Kidney (tissue), 14 donors: ENCODE data around the gene SLC5A6. TPM values are rescaled to one million over a fixed set of nuclear protein-coding genes. Genes with fewer than 3 reads are reported as not detected.
"Not testable (repeated sequence)": the region's sequence is repeated elsewhere in the genome, so short reads cannot be mapped to it uniquely, and the experiment has no call there.

Experiments
- DNase-seq, 5 donors: peaks; one replicate each; pipeline ENCODE4 v3.0.0-alpha.2; 2013 to 2020
- FAIRE-seq: peaks from 2 replicates; lab custom pipeline; 2012; peaks lifted over from hg19 to GRCh38; lab: Jason Lieb, UNC
- H3K27ac ChIP-seq, 2 donors: one replicate each; pipeline ENCODE4 v1.7.0; 2013; ENCODE audit warnings: low read depth in 2 of 2, low read length in 2 of 2, inconsistent platforms in 1 of 2
- H3K27me3 ChIP-seq: one replicate; pipeline ENCODE4 v1.7.1; 2013; ENCODE audit warnings: low read length, inconsistent platforms; ENCODE audit not compliant: control insufficient read depth, insufficient read depth
- H3K36me3 ChIP-seq, 3 donors: one replicate each; pipeline versions ENCODE4 v1.7.0 to v1.7.1; 2013; ENCODE audit warnings: low read length in 3 of 3, control low read depth in 1 of 3, inconsistent platforms in 1 of 3; ENCODE audit not compliant: insufficient read depth in 3 of 3, control insufficient read depth in 2 of 3
- H3K4me1 ChIP-seq, 3 donors: one replicate each; pipeline versions ENCODE4 v1.7.0 to v1.7.1; 2013; ENCODE audit warnings: low read length in 3 of 3, inconsistent platforms in 1 of 3, low read depth in 1 of 3; ENCODE audit not compliant: control insufficient read depth in 2 of 3, insufficient read depth in 2 of 3
- H3K4me3 ChIP-seq, 3 donors: one replicate each; pipeline versions ENCODE4 v1.7.0 to v1.8.1; 2013; ENCODE audit warnings: low read length in 3 of 3, control low read depth in 1 of 3, inconsistent platforms in 1 of 3
- H3K9ac ChIP-seq, 3 donors: one replicate each; pipeline versions ENCODE4 v1.7.0 to v1.7.1; 2013; ENCODE audit warnings: low read length in 3 of 3, control low read depth in 1 of 3, inconsistent platforms in 1 of 3
- H3K9me3 ChIP-seq, 3 donors: one replicate each; pipeline versions ENCODE4 v1.7.0 to v1.7.1; 2013; ENCODE audit warnings: low read length in 3 of 3, control low read depth in 1 of 3, inconsistent platforms in 1 of 3; ENCODE audit not compliant: control insufficient read depth in 2 of 3, insufficient read depth in 1 of 3
- intact Hi-C: fragments of 100-400 bp; cut with DNase I; formaldehyde crosslinking; loops from one replicate; pipeline ENCODE4 v1.11.1; 2022
- polyA plus RNA-seq: library from polyadenylated mRNA; stranded (reverse); fragments of 350-450 nt; fragmentation: Illumina TruSeq; extraction: RNeasy Lipid Tissue Mini Kit (QIAGEN cat#74804); gene quantifications from one replicate; pipeline ENCODE4 v1.2.3, GENCODE V29; 2014; ENCODE audit warnings: low read depth, low replicate concordance; ENCODE audit not compliant: insufficient read depth
- total RNA-seq: library from RNA; stranded (reverse); fragmentation: NEBNext Ultra II Directional; extraction: Animal tissue kit (Norgen Biotek cat#: 25700); gene quantifications from one replicate; pipeline ENCODE4 v1.2.1, GENCODE V29; 2021
- TF ChIP-seq, protein P1 (sequence below): IDR thresholded peaks from 3 replicates; pipeline ENCODE4 v1.5.1; 2012; ENCODE audit warnings: mild to moderate bottlenecking, moderate library complexity, borderline replicate concordance; ENCODE audit not compliant: insufficient read depth; ENCODE audit errors: extremely low read depth
- donor health status: control.
- donor health status: control.
- donor health status: control.
- donor health status: control.
- donor health status: control.
- donor health status: DM: yes; HTN: yes; CAD: no.
- donor health status: Normal renal cell carcinoma (clear cell type).

Gene SLC5A6
- total and polyA plus RNA-seq, 2 donors from 2014 or later = 10.8 to 27.8 TPM

DNA sequence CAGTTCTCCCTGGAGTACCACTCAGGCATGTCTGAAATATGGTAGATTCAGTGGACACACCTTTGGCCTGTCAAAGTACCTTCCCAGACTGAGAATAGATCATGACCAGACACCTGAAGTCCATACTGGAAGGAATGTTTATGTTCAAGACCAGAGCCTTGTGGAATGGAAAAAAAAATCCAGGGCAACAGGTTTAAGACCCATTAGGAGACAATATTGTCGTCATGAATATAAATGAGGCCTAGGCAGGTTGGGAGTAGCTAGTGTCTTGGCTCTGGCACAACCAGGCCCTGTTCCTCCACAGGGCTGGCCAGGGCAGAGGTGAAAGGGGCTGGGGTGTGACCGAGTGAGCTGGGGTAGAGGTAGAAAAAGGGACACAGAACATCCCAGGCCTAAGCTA is 13.4 kb downstream of the SLC5A6 start:
- H3K9me3 ChIP-seq = no peaks in the 10 kb centered on the region
- FAIRE-seq (no peak), DNase-seq (no peak)
- no peak overlapping the region for H3K9ac ChIP-seq
- TF ChIP-seq, protein P1, sequence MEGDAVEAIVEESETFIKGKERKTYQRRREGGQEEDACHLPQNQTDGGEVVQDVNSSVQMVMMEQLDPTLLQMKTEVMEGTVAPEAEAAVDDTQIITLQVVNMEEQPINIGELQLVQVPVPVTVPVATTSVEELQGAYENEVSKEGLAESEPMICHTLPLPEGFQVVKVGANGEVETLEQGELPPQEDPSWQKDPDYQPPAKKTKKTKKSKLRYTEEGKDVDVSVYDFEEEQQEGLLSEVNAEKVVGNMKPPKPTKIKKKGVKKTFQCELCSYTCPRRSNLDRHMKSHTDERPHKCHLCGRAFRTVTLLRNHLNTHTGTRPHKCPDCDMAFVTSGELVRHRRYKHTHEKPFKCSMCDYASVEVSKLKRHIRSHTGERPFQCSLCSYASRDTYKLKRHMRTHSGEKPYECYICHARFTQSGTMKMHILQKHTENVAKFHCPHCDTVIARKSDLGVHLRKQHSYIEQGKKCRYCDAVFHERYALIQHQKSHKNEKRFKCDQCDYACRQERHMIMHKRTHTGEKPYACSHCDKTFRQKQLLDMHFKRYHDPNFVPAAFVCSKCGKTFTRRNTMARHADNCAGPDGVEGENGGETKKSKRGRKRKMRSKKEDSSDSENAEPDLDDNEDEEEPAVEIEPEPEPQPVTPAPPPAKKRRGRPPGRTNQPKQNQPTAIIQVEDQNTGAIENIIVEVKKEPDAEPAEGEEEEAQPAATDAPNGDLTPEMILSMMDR = no peak
- no peak overlapping the region for H3K4me3 ChIP-seq
- peaks cover 2 to 11% (median 10%) of the 10 kb centered on the region in 3 donors for H3K36me3 ChIP-seq
- no peaks in the 10 kb centered on the region for H3K4me1 ChIP-seq
- H3K27me3 ChIP-seq = no peaks in the 10 kb centered on the region
- intact Hi-C loops = no loop called here
- no peak overlapping the region for H3K27ac ChIP-seq

GRCh38 chr2:27198068-27198467 is 14.0 kb downstream of the SLC5A6 start:
- H3K9me3 ChIP-seq, H3K27ac ChIP-seq, intact Hi-C loops, H3K9ac ChIP-seq, H3K27me3 ChIP-seq, H3K4me3 ChIP-seq, DNase-seq, H3K36me3 ChIP-seq, FAIRE-seq, H3K4me1 ChIP-seq: not testable (repeated sequence)

GRCh38 chr2:27195799-27196198 is 16.3 kb downstream of the SLC5A6 start:
- H3K36me3 ChIP-seq, FAIRE-seq: not testable (repeated sequence)

DNA sequence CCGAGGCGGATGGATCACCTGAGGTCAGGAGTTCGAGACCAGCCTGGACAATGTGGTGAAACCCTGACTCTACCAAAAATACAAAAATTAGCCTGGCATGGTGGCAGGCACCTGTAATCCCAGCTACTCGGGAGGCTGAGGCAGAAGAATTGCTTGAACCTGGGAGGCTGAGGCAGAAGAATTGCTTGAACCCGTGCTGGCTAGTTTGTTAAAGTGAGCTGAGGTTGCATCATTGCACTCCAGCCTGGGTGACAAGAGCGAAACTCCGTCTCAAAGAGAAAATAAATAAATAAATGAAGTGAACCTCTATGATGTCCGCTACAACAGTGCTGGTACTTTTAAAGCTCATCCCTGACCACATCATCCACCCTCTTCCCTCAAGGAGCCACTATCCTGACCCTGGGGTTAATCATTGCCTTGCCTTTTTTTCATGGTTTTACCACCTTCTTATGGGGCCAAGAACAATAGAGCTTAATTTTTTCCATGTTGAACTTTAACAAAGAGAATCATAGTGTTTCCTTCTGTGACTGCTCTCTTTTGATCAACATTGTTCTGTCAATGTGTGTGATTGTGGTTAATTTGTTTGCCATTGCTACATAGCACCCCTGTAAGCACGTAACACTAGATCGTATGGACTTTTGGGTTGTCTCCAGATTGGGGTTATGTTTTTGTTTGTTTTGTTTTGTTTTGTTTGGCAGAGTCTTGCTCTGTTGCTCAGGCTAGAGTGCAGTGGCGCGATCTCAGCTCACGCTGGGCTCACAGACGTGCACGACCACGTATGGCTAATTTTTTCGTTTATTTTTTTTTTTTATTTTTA is 17.3 kb downstream of the SLC5A6 start:
- DNase-seq (no peak), FAIRE-seq (no peak)
- Histone ChIP-seq H3K27me3 (no peaks in the 10 kb centered on the region), H3K36me3 (no peaks in the 10 kb centered on the region), H3K4me1 (no peaks in the 10 kb centered on the region), H3K9ac (no peak overlapping the region), H3K9me3 (no peaks in the 10 kb centered on the region), H3K27ac (no peak overlapping the region), H3K4me3 (no peak overlapping the region)
- intact Hi-C loops = no loop called here
- TF ChIP-seq, protein P1 = no peak

More at GRCh38 chr2:27195799-27196198, 16.3 kb downstream of the SLC5A6 start:
- intact Hi-C loops, H3K9ac ChIP-seq, H3K4me3 ChIP-seq, H3K9me3 ChIP-seq, DNase-seq, H3K4me1 ChIP-seq, H3K27ac ChIP-seq, H3K27me3 ChIP-seq: not testable (repeated sequence)
